Subcutaneous adipose tissue (tissue), 4 donors: Measurements from ENCODE around the gene NCAPD2. TPM values are rescaled to one million over a fixed set of nuclear protein-coding genes. Genes with fewer than 3 reads are reported as not detected.

Source experiments
- total RNA-seq, 4 donors: library from RNA; depleted of rRNA; stranded (reverse); fragments of >200 nt; gene quantifications; one replicate each; pipeline ENCODE4 v1.1.0, GENCODE V29; 2016
- TF ChIP-seq, protein P1 (sequence below): fragments of 450-650 bp; IDR thresholded peaks from one replicate; pipeline ENCODE4 v1.5.1; 2016; ENCODE audit warnings: low read depth, mild to moderate bottlenecking, control low read depth, antibody characterized with exemption, moderate library complexity

The NCAPD2 gene
- total RNA-seq, 4 donors from 2014 or later, result 10.8 to 25.2 (median 16.9) TPM

DNA sequence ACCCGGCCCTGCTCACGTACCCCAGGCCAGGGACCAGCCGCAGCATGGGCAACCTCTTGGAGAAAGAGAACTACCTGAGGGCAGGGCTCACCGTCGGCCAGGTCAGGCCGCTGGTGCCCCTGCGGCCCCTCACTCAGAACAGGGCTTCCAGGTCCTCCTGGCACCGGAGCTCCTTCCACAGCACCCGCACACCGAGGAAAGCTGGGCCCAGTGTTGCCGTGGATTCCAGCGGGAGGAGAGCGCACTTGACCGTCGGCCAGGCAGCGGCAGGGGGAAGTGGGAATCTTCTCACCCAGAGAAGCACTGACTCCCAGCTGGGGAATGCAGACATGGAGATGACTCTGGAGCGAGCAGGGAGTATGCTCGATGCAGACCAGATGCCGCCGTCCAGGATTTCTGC lies 15.5 kb upstream of the NCAPD2 start:
- TF ChIP-seq, protein P1, sequence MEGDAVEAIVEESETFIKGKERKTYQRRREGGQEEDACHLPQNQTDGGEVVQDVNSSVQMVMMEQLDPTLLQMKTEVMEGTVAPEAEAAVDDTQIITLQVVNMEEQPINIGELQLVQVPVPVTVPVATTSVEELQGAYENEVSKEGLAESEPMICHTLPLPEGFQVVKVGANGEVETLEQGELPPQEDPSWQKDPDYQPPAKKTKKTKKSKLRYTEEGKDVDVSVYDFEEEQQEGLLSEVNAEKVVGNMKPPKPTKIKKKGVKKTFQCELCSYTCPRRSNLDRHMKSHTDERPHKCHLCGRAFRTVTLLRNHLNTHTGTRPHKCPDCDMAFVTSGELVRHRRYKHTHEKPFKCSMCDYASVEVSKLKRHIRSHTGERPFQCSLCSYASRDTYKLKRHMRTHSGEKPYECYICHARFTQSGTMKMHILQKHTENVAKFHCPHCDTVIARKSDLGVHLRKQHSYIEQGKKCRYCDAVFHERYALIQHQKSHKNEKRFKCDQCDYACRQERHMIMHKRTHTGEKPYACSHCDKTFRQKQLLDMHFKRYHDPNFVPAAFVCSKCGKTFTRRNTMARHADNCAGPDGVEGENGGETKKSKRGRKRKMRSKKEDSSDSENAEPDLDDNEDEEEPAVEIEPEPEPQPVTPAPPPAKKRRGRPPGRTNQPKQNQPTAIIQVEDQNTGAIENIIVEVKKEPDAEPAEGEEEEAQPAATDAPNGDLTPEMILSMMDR, result no peak

DNA sequence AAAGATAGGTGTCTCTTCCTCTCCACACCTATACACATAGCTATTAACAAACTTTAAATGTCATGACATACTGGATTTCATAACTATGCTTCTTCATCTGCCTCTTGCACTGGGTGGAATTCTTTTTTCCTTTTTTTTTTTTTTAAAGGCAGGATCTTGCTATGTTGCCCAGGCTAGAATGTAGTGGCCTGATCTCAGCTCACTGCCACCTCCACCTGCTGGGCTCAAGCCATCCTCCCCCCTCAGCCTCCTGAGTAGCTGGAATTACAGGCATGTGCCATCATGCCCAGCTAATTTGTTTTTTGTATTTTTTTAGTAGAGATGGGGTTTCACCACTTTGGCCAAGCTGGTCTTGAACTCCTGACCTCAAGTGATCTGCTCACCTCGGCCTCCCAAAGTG lies 5.7 kb upstream of the NCAPD2 start:
- TF ChIP-seq, protein P1, result no peak

DNA sequence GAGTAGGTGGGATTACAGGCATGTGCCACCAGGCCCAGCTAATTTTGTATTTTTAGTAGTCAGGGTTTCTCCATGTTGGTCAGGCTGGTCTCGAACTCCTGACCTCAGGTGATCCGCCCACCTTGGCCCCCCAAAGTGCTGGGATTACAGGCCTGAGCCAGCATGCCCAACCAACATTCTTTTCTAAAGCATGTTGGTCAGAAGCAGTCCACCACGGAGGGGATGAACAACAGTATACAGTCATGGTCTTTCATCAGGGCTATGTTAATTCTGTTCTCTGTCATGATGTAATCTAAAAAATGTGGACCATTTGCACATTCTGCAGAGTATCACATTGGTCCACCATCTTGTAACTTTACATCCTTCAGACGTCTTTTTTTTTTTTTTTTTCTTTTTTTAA lies 4.5 kb upstream of the NCAPD2 start:
- TF ChIP-seq, protein P1, result no peak

DNA sequence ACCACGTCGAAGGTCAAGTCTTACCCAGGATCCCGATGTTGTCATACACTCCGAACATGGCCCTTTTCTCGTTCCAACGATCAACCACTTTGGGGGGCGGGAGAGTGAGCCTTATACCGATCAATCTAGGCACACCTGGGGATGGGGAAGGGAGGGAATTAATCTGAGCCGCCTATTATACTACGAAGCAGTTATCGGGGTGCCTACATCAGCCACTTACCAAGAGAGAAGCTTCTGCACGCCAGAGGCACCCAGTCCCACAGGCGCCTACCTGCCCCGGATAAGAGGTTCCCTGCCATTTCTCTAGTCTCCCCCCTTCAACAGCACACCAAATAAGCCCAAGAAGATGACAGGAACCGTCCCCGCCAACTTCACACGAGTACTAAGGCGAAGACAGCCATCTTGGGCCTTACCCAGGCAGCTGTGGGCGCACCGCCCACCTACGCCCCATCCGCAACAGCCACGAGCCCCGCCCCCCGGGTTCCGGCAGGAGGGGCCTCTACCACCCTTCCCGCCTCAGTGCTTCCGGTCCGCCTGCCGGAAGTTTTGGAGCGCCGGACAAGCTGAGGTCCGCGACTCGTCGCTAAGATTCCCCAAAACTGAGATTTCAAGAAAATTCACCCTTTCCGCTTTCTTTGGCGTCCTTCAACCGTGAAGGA lies 935 bp upstream of the NCAPD2 start, which contains the start of gene MRPL51:
Gene MRPL51 (minus strand): TSS at position 425 of the 659 bp plus-strand sequence. CDS start 126 bp downstream, at position 299.
- TF ChIP-seq, protein P1, result no peak

DNA sequence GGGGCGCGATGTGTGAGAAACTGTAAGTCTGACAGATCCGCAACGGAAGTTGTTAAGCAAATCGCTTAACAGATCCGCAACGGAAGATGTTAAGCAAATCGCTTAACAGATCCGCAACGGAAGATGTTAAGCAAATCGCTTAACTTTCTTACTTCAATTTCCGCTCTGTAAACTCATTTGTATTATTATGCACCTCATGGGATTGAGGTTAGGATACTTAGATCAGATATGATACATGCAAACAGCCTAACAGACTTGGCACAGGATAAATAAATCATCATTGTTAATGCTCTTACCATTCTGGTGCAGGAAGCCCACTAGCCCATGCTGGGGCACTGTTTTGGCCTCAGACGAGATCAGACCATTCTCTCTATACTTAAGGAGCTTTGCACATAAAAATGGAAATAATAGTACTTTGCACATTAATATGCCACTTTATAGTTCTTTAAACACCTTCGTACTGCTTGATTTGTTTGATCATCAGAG lies 399 bp downstream of the NCAPD2 start:
- TF ChIP-seq, protein P1, result no peak

DNA sequence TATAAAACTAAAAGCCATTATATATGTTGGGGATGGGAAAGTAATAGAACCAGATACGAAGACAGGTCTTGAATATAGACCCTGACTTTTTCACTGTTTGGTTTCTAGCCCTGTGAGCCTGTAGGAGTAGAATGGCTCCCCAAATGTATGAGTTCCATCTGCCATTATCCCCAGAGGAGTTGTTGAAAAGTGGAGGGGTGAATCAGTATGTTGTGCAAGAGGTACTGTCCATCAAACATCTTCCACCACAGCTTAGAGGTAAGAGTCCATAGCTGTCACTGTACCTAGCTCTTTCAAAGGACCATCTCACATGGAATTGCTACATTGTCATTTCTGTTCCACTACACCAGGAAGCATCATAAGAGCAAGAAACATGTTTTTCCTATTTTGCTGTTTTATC lies 1.1 kb downstream of the NCAPD2 start:
- TF ChIP-seq, protein P1, result no peak

DNA sequence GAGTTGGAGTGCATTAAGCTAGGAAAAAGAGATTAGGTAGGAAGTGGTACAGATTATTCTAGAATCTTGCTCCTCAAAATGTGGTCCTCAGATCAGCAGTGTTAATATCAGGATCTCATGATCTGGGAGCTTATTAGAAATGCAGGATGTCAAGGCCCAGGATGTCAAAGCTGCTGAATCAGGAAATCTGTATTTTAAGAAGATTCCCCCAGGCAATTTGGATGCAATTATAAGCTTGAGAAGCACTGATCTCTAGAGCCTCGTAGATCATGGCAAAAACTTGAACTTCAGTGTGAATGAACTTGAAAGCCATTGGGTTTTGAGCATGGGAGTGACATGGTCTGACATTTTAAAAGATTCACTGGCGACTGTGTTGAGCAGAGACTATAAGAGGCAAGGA lies 6.6 kb downstream of the NCAPD2 start:
- TF ChIP-seq, protein P1, result no peak
